Measurements from ENCODE around the gene VWA3B.
"Not testable (repeated sequence)": the region's sequence is repeated elsewhere in the genome, so short reads cannot be mapped to it uniquely, and the experiment has no call there.

VWA3B gene

GRCh38 chr2:98253461-98254070 lies 166.6 kb downstream of the VWA3B start:
- no peak for DNase-seq

DNA sequence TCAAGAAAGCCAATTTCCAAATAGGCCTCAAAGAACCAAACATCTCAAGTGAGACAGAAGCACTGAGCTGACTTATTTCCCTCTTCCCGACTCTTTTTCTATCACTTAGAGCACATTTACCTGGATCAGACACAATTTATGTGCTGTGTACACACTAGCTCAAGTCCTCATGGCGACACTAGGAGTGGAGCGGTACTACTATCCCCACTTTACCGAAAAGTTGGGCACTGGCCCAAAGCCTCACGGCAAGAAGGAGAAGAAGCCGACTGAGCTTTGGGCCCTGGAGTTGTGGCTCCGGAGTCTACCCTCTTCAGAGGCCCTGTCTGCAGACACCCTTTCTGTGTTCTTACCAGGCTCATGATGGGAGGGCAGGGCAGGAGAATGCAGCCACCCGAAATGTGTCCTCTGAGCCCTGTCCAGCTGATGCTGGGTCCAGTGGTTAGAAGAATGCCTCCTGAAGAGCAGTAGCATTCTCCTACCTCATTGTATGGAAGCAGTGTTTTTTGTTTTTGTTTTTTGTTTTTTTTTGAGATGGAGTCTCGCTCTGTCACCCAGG lies 167.6 kb downstream of the VWA3B start:
- no peak for DNase-seq

GRCh38 chr2:98258906-98259305 lies 171.9 kb downstream of the VWA3B start:
- DNase-seq: no peak

DNA sequence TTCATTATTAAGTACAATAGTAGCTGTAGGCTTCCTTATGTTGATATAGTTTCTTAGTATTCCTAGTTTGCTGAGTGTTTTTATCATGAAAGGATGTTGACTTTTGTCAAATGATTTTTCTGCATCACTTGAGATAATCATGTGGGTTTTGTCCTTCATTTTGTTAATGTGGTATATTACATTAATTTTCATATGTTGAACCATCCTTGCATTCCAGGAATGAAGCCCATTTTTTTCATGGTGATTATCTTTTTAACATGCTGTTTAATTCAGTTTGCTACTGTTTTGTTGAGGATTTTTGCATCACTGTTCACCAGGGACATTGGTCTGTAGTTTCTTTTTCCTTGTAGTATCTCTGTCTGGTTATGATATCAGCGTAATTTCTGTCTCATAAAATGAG lies 176.4 kb downstream of the VWA3B start:
- DNase-seq: no peak

GRCh38 chr2:98268225-98268624 lies 181.3 kb downstream of the VWA3B start:
- not testable (repeated sequence) for DNase-seq

DNA sequence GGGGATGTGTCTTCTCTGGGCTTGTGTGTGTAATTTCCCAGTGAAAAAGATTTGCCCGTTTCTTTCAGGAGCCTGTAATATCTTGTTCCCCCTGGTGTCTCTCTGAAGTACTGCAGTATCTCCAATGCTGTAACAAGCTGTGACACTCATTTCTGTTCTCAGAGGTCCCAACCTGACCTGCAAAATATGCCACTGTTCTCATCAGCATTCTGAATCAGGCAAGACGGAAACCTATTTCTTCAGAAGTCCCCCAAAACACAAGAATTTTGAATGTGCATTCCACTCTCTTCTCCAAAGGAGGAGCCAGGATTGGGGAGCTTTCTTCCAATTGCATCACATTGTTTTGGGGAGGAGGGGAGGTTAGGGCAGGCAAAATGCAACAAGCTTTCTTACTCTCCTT lies 182.3 kb downstream of the VWA3B start:
- peak; percentile 10 for DNase-seq

- no peak for DNase-seq
These were observed 182.9 kb downstream of the VWA3B start for GRCh38 chr2:98269830-98270229.

DNA sequence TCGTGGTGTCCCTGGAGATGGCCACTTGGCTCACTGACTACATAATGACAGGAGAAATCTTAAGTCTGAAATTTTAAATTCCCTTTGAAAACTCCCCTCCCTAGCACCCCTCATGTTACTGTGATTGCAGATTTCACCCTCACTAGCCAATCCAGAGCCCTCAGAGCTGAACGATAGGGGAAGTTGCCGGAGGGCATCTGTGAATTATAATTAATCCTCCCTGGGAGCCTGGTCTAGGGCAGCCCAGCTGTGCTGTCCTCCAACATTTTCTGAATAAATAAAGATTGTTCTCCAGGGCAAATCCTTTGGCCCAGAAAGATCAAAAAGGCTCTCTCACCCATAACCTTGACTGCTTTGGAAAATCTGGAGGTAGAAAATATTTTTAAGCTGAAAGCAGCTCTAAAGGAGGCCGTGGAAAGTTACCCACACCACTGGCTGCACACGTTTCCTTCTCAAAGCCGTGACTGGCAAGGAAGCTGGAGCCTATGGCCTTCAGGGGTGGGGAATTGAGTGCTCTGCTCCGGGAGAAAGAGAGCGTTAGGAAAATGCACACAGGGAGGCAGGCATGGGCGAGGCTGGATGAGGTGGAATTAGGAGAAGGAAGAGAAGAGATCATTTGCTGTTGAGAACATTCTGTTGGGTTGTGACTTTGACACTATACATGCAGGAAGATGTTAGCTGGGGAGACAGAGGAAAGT lies 190.3 kb downstream of the VWA3B start:
- no peak for DNase-seq

DNA sequence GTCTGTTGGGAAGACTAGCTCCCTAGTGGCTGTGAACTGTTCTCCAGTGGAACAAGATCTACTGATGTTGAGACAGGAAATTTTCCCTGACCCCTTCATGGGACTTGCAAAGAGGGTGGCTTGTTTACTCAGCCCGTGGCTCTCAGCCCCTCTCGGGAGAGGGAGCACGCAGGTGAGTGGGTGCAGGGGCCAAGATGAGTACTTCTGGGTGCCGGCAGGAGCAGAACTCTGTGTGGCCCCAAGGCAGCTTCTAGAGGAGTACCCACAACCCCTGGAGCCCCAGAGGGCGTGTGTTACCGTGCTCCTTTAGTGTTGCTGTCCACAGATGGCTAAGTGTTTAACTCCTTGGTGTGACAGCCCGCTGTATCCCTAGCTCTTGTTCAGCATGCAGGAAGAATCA lies 191.1 kb downstream of the VWA3B start:
- DNase-seq: no peak

- no peak for DNase-seq
These were observed 193.6 kb downstream of the VWA3B start for GRCh38 chr2:98280376-98281102.

GRCh38 chr2:98281607-98282006 lies 194.6 kb downstream of the VWA3B start:
- no peak for DNase-seq

DNA sequence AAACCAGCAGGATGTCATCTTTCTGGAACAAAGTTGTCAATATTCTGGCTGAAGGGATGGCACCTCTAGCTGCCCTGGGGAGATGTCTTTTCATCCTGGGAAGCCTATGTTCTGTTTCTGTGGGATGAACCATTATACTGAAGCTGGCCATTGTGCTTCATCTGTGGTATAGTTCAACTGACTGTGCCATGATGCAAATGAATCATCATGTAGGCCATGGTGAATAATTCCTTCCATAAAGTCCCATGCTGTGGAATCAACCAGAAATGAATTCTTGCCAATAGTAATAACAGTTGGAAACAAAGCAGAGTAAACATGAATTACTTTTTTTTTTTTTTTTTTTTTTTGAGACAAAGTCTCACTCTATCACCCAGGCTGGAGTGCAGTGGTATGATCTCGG lies 195.1 kb downstream of the VWA3B start:
- DNase-seq: no peak

- no peak for DNase-seq
These were observed 206.1 kb downstream of the VWA3B start for GRCh38 chr2:98293030-98293429.

- no peak for DNase-seq
These were observed 207.1 kb downstream of the VWA3B start for GRCh38 chr2:98293931-98294687.

GRCh38 chr2:98294711-98295110 lies 207.7 kb downstream of the VWA3B start:
- no peak for DNase-seq

GRCh38 chr2:98295275-98295674 lies 208.3 kb downstream of the VWA3B start:
- DNase-seq: no peak

GRCh38 chr2:98295721-98296414 lies 208.9 kb downstream of the VWA3B start:
- no peak for DNase-seq

DNA sequence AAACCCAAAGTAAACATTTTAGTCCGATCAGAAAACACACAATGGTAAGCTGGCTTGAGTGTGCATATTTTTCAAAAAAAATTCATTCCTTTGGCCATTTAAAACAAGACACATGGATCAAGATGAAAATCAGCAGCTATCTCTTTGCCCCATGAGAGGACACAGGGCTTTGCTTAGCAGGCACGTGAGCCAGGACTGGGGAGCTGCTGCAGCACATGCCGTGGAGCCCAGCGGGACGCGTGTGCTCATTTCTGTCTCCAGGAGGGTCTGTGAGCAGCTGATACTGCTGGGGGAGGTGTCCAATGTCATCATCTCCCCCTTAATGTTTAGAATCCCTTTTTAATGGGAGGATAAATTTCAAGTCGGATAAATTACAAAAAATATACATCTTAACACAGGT lies 209.5 kb downstream of the VWA3B start:
- DNase-seq: no peak

- no peak for DNase-seq
These were observed 211.1 kb downstream of the VWA3B start for GRCh38 chr2:98297817-98298682.

DNA sequence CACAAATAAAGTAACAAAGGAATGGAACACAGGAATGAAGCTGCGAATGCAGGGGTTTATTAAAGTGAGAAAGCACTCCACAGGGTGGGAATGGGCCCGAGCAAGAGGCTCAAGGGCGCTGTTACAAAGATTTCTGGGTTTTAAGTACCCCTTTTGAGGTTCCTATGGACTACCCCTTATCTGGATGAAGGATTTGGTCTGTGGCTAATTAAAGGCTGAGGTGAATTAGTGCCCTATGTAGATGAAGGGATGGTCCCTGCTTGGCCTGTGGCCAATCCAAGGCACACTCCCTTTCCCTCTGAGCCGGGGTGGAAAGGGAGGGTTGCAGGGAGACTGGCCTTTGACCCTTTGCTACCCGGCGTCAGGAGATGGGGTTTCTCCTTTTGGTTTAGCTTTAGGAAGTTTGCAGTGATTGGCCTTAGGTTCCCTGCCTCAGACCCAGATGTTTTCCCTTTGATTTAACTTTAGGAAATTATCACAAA lies 211.8 kb downstream of the VWA3B start:
- no peak for DNase-seq

DNA sequence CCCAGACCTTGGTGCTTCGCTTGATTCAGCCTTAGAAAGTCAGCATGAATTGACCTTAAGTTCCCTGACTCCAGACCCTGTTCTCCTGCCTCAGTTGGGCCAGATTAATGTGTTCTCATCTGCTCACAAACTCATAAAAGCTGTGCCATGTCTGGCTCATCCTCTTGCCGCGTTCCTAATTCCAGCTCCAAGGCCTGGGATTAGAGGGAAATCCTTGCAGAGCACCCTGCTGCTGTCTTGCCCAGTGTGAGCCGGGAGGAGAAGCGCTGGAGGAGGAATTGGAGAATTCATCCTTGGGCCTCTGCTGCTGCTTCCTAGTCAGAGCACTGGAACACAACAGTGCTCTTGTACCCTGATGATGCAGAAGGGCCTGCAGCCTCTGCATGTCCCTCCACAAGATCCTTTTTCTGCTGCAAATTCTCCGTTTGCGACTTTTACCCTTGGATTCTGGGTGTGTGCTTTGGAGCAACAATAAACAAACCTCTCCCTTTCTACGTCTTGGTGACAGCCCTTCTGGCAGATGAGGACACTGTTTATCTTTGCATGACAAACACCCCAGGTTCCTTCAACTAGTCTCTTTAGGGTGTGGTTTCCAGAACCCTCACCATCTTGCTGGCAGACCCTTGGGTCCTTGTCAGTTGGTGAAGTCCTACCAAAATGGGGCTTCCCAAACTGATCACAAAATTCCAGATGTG lies 212.4 kb downstream of the VWA3B start:
- no peak for DNase-seq
